ENCODE measurements around the gene RPL5. TPM values are rescaled to one million over a fixed set of nuclear protein-coding genes. Genes with fewer than 3 reads are reported as not detected.

The RPL5 gene
- total RNA-seq, 1 experiment from 2014 or later = 1,480 TPM

DNA sequence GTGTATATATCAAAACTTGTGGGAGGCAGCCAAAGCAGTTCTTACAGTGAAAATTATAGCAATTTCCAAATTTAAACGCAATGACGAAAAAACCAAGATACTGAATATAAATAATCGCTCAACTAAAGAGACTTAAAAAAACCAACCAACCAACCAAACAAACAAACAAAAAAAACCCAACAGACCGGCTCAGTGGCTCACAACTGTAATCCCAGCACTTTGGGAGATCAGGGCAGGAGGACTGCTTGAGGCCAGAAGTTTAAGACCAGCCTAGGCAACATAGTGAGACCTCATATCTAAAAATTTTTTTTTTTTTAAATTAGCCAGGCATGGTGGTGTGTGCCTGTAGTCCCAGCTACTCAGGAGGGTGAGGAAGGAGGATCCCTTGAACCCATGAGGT lies 23.4 kb downstream of the RPL5 start:
- Histone ChIP-seq H3K36me3 (ENCODE audit: control insufficient read depth in 1 of 2, insufficient read depth in 2 of 2, low read length in 2 of 2) (no peaks in the 10 kb centered on the region), H3K4me2 (ENCODE audit: low read length) (no peak overlapping the region), H3K27me3 (ENCODE audit: insufficient read depth, low read length) (no peaks in the 10 kb centered on the region), H3K4me3 (replicated peaks in 1 of 2; ENCODE audit: low read depth in 1 of 2, low read length in 2 of 2) (no peak overlapping the region), H3K9ac (ENCODE audit: low read length) (no peak overlapping the region), H3K79me2 (ENCODE audit: insufficient read depth, low read length) (no peaks in the 10 kb centered on the region), H3K27ac (ENCODE audit: low read depth, low read length) (no peak overlapping the region), H2AFZ (ENCODE audit: low read depth, low read length, poor library complexity, severe bottlenecking) (no peak overlapping the region), H3K4me1 (ENCODE audit: control insufficient read depth in 1 of 2, insufficient read depth in 2 of 2, low read length in 2 of 2) (no peaks in the 10 kb centered on the region), H4K20me1 (ENCODE audit: insufficient read depth) (no peaks in the 10 kb centered on the region), H3K9me2 (ENCODE audit: insufficient read depth) (no peaks in the 10 kb centered on the region), H3K9me3 (ENCODE audit: control insufficient read depth in 1 of 2, insufficient read depth in 1 of 2, low read depth in 1 of 2, low read length in 2 of 2) (no peaks in the 10 kb centered on the region)
- ATAC-seq = no peak
- RAD21 ChIA-PET (ENCODE audit: low non-redundant PET in 1 of 2, low total read pairs in 2 of 2, uncharacterized antibody in 2 of 2, unreplicated experiment in 2 of 2) = no interaction called here
- no peak for DNase-seq (ENCODE audit: low read depth, low spot score)
- CTCF ChIA-PET = interaction anchor here (1.2 kb wide), 2 partner anchors 139 to 208 kb away, joined by 3 to 4 read pairs; no protein-coding TSS in a partner anchor
- intact Hi-C loops (cut with micrococcal nuclease) = no loop called here
- POLR2A ChIA-PET = no interaction called here
- no TSS peak for BruUV-seq (replicated peaks)
- TF ChIP-seq JUND (IDR thresholded peaks at IDR 0.05) = no peak
- TF ChIP-seq, protein P1, sequence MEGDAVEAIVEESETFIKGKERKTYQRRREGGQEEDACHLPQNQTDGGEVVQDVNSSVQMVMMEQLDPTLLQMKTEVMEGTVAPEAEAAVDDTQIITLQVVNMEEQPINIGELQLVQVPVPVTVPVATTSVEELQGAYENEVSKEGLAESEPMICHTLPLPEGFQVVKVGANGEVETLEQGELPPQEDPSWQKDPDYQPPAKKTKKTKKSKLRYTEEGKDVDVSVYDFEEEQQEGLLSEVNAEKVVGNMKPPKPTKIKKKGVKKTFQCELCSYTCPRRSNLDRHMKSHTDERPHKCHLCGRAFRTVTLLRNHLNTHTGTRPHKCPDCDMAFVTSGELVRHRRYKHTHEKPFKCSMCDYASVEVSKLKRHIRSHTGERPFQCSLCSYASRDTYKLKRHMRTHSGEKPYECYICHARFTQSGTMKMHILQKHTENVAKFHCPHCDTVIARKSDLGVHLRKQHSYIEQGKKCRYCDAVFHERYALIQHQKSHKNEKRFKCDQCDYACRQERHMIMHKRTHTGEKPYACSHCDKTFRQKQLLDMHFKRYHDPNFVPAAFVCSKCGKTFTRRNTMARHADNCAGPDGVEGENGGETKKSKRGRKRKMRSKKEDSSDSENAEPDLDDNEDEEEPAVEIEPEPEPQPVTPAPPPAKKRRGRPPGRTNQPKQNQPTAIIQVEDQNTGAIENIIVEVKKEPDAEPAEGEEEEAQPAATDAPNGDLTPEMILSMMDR (IDR thresholded peaks at IDR 0.05 in 2 of 3, conservative IDR thresholded peaks at IDR 0.05 in 1 of 3; ENCODE audit: borderline replicate concordance in 1 of 3, insufficient read depth in 1 of 3, low read depth in 2 of 3, low read length in 2 of 3) = no peak

DNA sequence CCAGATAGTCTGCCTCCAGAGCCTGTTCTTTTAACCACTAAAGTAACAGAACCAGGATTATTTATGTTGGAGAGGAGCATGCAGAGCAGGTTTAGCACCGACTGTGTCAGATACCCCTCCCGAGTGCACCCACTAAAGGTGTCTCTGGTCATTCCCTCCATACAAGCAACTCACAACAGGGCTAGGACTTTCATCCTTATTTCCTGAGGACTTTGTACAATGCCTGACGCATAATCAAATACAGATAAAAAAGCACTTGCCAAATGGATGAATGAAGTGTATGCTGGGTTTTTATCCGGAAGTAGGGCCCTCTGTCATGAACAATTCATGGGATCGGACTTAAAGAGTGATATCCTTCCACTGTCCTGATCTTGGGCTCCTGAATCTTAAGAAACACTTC lies 26.0 kb downstream of the RPL5 start:
- Histone ChIP-seq H3K4me3 (replicated peaks in 1 of 2; ENCODE audit: low read depth in 1 of 2, low read length in 2 of 2) (no peak overlapping the region), H4K20me1 (ENCODE audit: insufficient read depth) (no peaks in the 10 kb centered on the region), H3K27me3 (ENCODE audit: insufficient read depth, low read length) (no peaks in the 10 kb centered on the region), H3K27ac (ENCODE audit: low read depth, low read length) (no peak overlapping the region), H3K36me3 (ENCODE audit: control insufficient read depth in 1 of 2, insufficient read depth in 2 of 2, low read length in 2 of 2) (no peaks in the 10 kb centered on the region), H3K9me3 (ENCODE audit: control insufficient read depth in 1 of 2, insufficient read depth in 1 of 2, low read depth in 1 of 2, low read length in 2 of 2) (no peaks in the 10 kb centered on the region), H3K79me2 (ENCODE audit: insufficient read depth, low read length) (no peaks in the 10 kb centered on the region), H3K9ac (ENCODE audit: low read length) (no peak overlapping the region), H2AFZ (ENCODE audit: low read depth, low read length, poor library complexity, severe bottlenecking) (no peak overlapping the region), H3K4me1 (ENCODE audit: control insufficient read depth in 1 of 2, insufficient read depth in 2 of 2, low read length in 2 of 2) (no peaks in the 10 kb centered on the region), H3K4me2 (ENCODE audit: low read length) (no peak overlapping the region), H3K9me2 (ENCODE audit: insufficient read depth) (no peaks in the 10 kb centered on the region)
- ChIA-PET RAD21 (ENCODE audit: low non-redundant PET in 1 of 2, low total read pairs in 2 of 2, uncharacterized antibody in 2 of 2, unreplicated experiment in 2 of 2) (interaction anchor here in 1 of 2 experiments (0.7 kb wide), 1 partner anchor 136 kb away, joined by 6 read pairs; no protein-coding TSS in a partner anchor), CTCF (interaction anchor here (0.6 to 2.6 kb wide), 9 partner anchors 26 to 204 kb away, joined by 3 to 40 read pairs (median 9); partner anchors contain the start of genes DIPK1A and RPL5), POLR2A (no interaction called here)
- ATAC-seq (no peak), DNase-seq (ENCODE audit: low read depth, low spot score) (no peak)
- BruUV-seq (replicated peaks) = no TSS peak
- intact Hi-C loops (cut with micrococcal nuclease) = no loop called here
- TF ChIP-seq EGR1 (IDR thresholded peaks at IDR 0.05; ENCODE audit: low read depth) = no peak
- TF ChIP-seq, protein P2, sequence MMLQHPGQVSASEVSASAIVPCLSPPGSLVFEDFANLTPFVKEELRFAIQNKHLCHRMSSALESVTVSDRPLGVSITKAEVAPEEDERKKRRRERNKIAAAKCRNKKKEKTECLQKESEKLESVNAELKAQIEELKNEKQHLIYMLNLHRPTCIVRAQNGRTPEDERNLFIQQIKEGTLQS (IDR thresholded peaks at IDR 0.05) = no peak
- no peak for TF ChIP-seq POLR2AphosphoS5 (IDR thresholded peaks at IDR 0.05; ENCODE audit: low read depth, low read length)
- no peak for TF ChIP-seq TCF7L2 (IDR thresholded peaks at IDR 0.05; ENCODE audit: borderline replicate concordance, extremely low read depth, insufficient read depth, insufficient read length)
- no peak for TF ChIP-seq FOSL1 (IDR thresholded peaks at IDR 0.05; ENCODE audit: low read depth)
- TF ChIP-seq, protein P3, sequence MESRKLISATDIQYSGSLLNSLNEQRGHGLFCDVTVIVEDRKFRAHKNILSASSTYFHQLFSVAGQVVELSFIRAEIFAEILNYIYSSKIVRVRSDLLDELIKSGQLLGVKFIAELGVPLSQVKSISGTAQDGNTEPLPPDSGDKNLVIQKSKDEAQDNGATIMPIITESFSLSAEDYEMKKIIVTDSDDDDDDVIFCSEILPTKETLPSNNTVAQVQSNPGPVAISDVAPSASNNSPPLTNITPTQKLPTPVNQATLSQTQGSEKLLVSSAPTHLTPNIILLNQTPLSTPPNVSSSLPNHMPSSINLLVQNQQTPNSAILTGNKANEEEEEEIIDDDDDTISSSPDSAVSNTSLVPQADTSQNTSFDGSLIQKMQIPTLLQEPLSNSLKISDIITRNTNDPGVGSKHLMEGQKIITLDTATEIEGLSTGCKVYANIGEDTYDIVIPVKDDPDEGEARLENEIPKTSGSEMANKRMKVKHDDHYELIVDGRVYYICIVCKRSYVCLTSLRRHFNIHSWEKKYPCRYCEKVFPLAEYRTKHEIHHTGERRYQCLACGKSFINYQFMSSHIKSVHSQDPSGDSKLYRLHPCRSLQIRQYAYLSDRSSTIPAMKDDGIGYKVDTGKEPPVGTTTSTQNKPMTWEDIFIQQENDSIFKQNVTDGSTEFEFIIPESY (IDR thresholded peaks at IDR 0.05; ENCODE audit: extremely low read depth, insufficient replicate concordance, low read length) = no peak
- no peak for TF ChIP-seq SP1 (IDR thresholded peaks at IDR 0.05; ENCODE audit: low read depth)
- TF ChIP-seq ZFX (IDR thresholded peaks at IDR 0.05) = no peak
- TF ChIP-seq POLR2A (IDR thresholded peaks at IDR 0.05; ENCODE audit: borderline replicate concordance, extremely low read depth, insufficient read depth, insufficient read length) = no peak
- no peak for TF ChIP-seq SIN3A (IDR thresholded peaks at IDR 0.05; ENCODE audit: low read depth)

Data from HCT116 (cell line).